ENCODE results near the gene C20orf96. TPM values are rescaled to one million over a fixed set of nuclear protein-coding genes. Genes with fewer than 3 reads are reported as not detected.
A peak's percentile ranks its signal among the peaks of the same experiment; 100 is the strongest.
"Not testable (repeated sequence)": the region's sequence is repeated elsewhere in the genome, so short reads cannot be mapped to it uniquely, and the experiment has no call there.

The C20orf96 gene
- total and polyA plus RNA-seq, 2 donors (not counting 1 experiment from before 2014, with no cell fraction given), result 4.7 to 7.5 TPM

- Histone ChIP-seq H4K20me1 (ENCODE audit: control insufficient read depth, insufficient read depth, low read length, poor library complexity, severe bottlenecking) (no peaks in the 10 kb centered on the region), H3K9ac (ENCODE audit: low read length) (no peak overlapping the region), H2AFZ (ENCODE audit: insufficient read depth, low read depth, low read length, poor library complexity, severe bottlenecking) (peak overlapping the region; percentile 59), H3K36me3 (replicated peaks in 1 of 2; ENCODE audit: control extremely low read depth in 1 of 2, control insufficient read depth in 1 of 2, extremely low read depth in 1 of 2, insufficient read depth in 2 of 2, low read length in 1 of 2) (no peaks in the 10 kb centered on the region), H3K79me2 (ENCODE audit: control insufficient read depth, insufficient read depth, low read length) (no peaks in the 10 kb centered on the region), H3K9me3 (ENCODE audit: control extremely low read depth in 1 of 3, control insufficient read depth in 2 of 3, insufficient read depth in 1 of 3, low read length in 2 of 3) (peaks cover 0 to 4% (median 0%) of the 10 kb centered on the region in 3 donors), H3K4me2 (replicated peaks; ENCODE audit: low read depth, low read length, poor library complexity, severe bottlenecking) (peak overlapping the region; percentile 12), H3K4me1 (ENCODE audit: control insufficient read depth in 2 of 2, insufficient read depth in 2 of 2, low read length in 2 of 2) (peaks cover 14 to 17% of the 10 kb centered on the region in 2 donors), H3K27ac (ENCODE audit: low read length in 2 of 2) (peak overlapping the region; percentile 52 to 78), H3K27me3 (replicated peaks in 1 of 4; ENCODE audit: control extremely low read depth in 1 of 4, control insufficient read depth in 3 of 4, insufficient read depth in 4 of 4, low read length in 3 of 4) (peaks cover 0 to 6% (median 0%) of the 10 kb centered on the region in 4 experiments), H3K4me3 (ENCODE audit: control extremely low read depth in 1 of 5, extremely low read depth in 1 of 5, insufficient read depth in 1 of 5, low read depth in 2 of 5, low read length in 4 of 5) (no peak overlapping the region)
- Mint-ChIP-seq H3K4me3 (no peak overlapping the region), H3K9me3 (ENCODE audit: insufficient read depth) (no peaks in the 10 kb centered on the region), H3K4me1 (peaks cover 26% of the 10 kb centered on the region), H3K27ac (peak overlapping the region; percentile 91), H3K27me3 (peaks cover 7% of the 10 kb centered on the region)
- no peak for TF ChIP-seq CTCF (IDR thresholded peaks at IDR 0.05)
- TF ChIP-seq EZH2 (IDR thresholded peaks at IDR 0.05; ENCODE audit: borderline replicate concordance, insufficient read depth, low read depth, low read length, poor library complexity, severe bottlenecking), result no peak
- intact Hi-C loops (cut with micrococcal nuclease), result no loop called here
- ChIA-PET POLR2A (no interaction called here), CTCF (interaction anchor here (0.8 to 1.8 kb wide), 5 partner anchors 10 to 103 kb away, joined by 3 to 5 read pairs (median 3); no protein-coding TSS in a partner anchor)
- no peak for ATAC-seq (ENCODE audit: low read depth)
- no CpG with 5 or more reads among the region's 3 CpGs for whole genome bisulfite sequencing (ENCODE audit: insufficient coverage)
- DNase-seq, result peak; percentile 49
Observed at GRCh38 chr20:227439-228105, 63.0 kb downstream of the C20orf96 start.

GRCh38 chr20:226958-227357 lies 63.6 kb downstream of the C20orf96 start, which contains the start of gene DEFB129:
DEFB129 (plus strand) TSS chr20:227258; CDS start chr20:227289, 31 bp downstream.
- Mint-ChIP-seq H3K4me1 (peaks cover 26% of the 10 kb centered on the region), H3K27me3 (peaks cover 9% of the 10 kb centered on the region), H3K4me3 (no peak within 1 kb of the TSS), H3K9me3 (ENCODE audit: insufficient read depth) (no peaks in the 10 kb centered on the region), H3K27ac (peak within 1 kb of the TSS; percentile 91)
- H3K4me2 ChIP-seq (replicated peaks; ENCODE audit: low read depth, low read length, poor library complexity, severe bottlenecking), result peak within 1 kb of the TSS; percentile 12
- no peaks in the 10 kb centered on the region for H4K20me1 ChIP-seq (ENCODE audit: control insufficient read depth, insufficient read depth, low read length, poor library complexity, severe bottlenecking)
- intact Hi-C loops (cut with micrococcal nuclease), result no loop called here
- H3K79me2 ChIP-seq (ENCODE audit: control insufficient read depth, insufficient read depth, low read length), result no peaks in the 10 kb centered on the region
- 100% methylated on average over 1 of the region's 3 CpGs for WGBS (ENCODE audit: insufficient coverage)
- H3K4me1 ChIP-seq (ENCODE audit: control insufficient read depth in 2 of 2, insufficient read depth in 2 of 2, low read length in 2 of 2), result peaks cover 14 to 17% of the 10 kb centered on the region in 2 donors
- ChIA-PET POLR2A (no interaction called here), CTCF (interaction anchor here (0.8 to 1.8 kb wide), 6 partner anchors 10 to 103 kb away, joined by 3 to 5 read pairs (median 3); no protein-coding TSS in a partner anchor)
- peaks cover 0 to 6% (median 0%) of the 10 kb centered on the region in 4 experiments for H3K27me3 ChIP-seq (replicated peaks in 1 of 4; ENCODE audit: control extremely low read depth in 1 of 4, control insufficient read depth in 3 of 4, insufficient read depth in 4 of 4, low read length in 3 of 4)
- H3K9ac ChIP-seq (ENCODE audit: low read length), result no peak within 1 kb of the TSS
- DNase-seq (no peak), ATAC-seq (ENCODE audit: low read depth) (no peak)
- peak within 1 kb of the TSS; percentile 59 for H2AFZ ChIP-seq (ENCODE audit: insufficient read depth, low read depth, low read length, poor library complexity, severe bottlenecking)
- H3K9me3 ChIP-seq (ENCODE audit: control extremely low read depth in 1 of 3, control insufficient read depth in 2 of 3, insufficient read depth in 1 of 3, low read length in 2 of 3), result peaks cover 0 to 4% (median 0%) of the 10 kb centered on the region in 3 donors
- TF ChIP-seq EZH2 (IDR thresholded peaks at IDR 0.05; ENCODE audit: borderline replicate concordance, insufficient read depth, low read depth, low read length, poor library complexity, severe bottlenecking) (no peak), CTCF (IDR thresholded peaks at IDR 0.05) (no peak)
- H3K27ac ChIP-seq (ENCODE audit: low read length in 2 of 2), result peak within 1 kb of the TSS; percentile 52 to 78
- no peaks in the 10 kb centered on the region for H3K36me3 ChIP-seq (replicated peaks in 1 of 2; ENCODE audit: control extremely low read depth in 1 of 2, control insufficient read depth in 1 of 2, extremely low read depth in 1 of 2, insufficient read depth in 2 of 2, low read length in 1 of 2)
- H3K4me3 ChIP-seq (ENCODE audit: control extremely low read depth in 1 of 5, extremely low read depth in 1 of 5, insufficient read depth in 1 of 5, low read depth in 2 of 5, low read length in 4 of 5), result no peak within 1 kb of the TSS

- H3K4me3 Mint-ChIP-seq; intact Hi-C loops (cut with micrococcal nuclease); H3K9ac ChIP-seq (ENCODE audit: low read length); DNase-seq; H3K4me3 ChIP-seq (ENCODE audit: control extremely low read depth in 1 of 5, extremely low read depth in 1 of 5, insufficient read depth in 1 of 5, low read depth in 2 of 5, low read length in 4 of 5); H3K4me2 ChIP-seq (replicated peaks; ENCODE audit: low read depth, low read length, poor library complexity, severe bottlenecking); H3K27me3 ChIP-seq (replicated peaks in 1 of 4; ENCODE audit: control extremely low read depth in 1 of 4, control insufficient read depth in 3 of 4, insufficient read depth in 4 of 4, low read length in 3 of 4); H4K20me1 ChIP-seq (ENCODE audit: control insufficient read depth, insufficient read depth, low read length, poor library complexity, severe bottlenecking); H3K9me3 ChIP-seq (ENCODE audit: control extremely low read depth in 1 of 3, control insufficient read depth in 2 of 3, insufficient read depth in 1 of 3, low read length in 2 of 3); ATAC-seq (ENCODE audit: low read depth); H3K9me3 Mint-ChIP-seq (ENCODE audit: insufficient read depth); H3K79me2 ChIP-seq (ENCODE audit: control insufficient read depth, insufficient read depth, low read length); H3K27ac ChIP-seq (ENCODE audit: low read length in 2 of 2); POLR2A ChIA-PET; H3K36me3 ChIP-seq (replicated peaks in 1 of 2; ENCODE audit: control extremely low read depth in 1 of 2, control insufficient read depth in 1 of 2, extremely low read depth in 1 of 2, insufficient read depth in 2 of 2, low read length in 1 of 2); H2AFZ ChIP-seq (ENCODE audit: insufficient read depth, low read depth, low read length, poor library complexity, severe bottlenecking): not testable (repeated sequence)
- Mint-ChIP-seq H3K4me1 (peaks cover 26% of the 10 kb centered on the region), H3K27me3 (peaks cover 17% of the 10 kb centered on the region), H3K27ac (peak overlapping the region; percentile 62)
- WGBS (ENCODE audit: insufficient coverage), result no CpG with 5 or more reads among the region's 3 CpGs
- H3K4me1 ChIP-seq (ENCODE audit: control insufficient read depth in 2 of 2, insufficient read depth in 2 of 2, low read length in 2 of 2), result peaks cover 14 to 17% of the 10 kb centered on the region in 2 donors
- CTCF ChIA-PET, result interaction anchor here (1.2 to 1.7 kb wide), 3 partner anchors 41 to 104 kb away, joined by 3 to 5 read pairs (median 4); no protein-coding TSS in a partner anchor
Observed at GRCh38 chr20:225879-226278, 64.7 kb downstream of the C20orf96 start.
